Cardiac septum (tissue), 1 donor: Measurements from ENCODE around the gene MARF1. TPM values are rescaled to one million over a fixed set of nuclear protein-coding genes. Genes with fewer than 3 reads are reported as not detected.
"Not testable (repeated sequence)": the region's sequence is repeated elsewhere in the genome, so short reads cannot be mapped to it uniquely, and the experiment has no call there.

Source experiments
- DNase-seq: peaks from one replicate; pipeline ENCODE4 v3.0.0-alpha.2; 2020; ENCODE audit warnings: low spot score
- intact Hi-C: fragments of 100-400 bp; cut with DNase I; formaldehyde crosslinking; loops from one replicate; pipeline ENCODE4 v1.14.0; 2022
- total RNA-seq: library from RNA; stranded (reverse); fragmentation: NEBNext Ultra II Directional; extraction: Animal tissue kit (Norgen Biotek cat#: 25700); gene quantifications from one replicate; pipeline ENCODE4 v1.2.1, GENCODE V29; 2021
- donor health status: DM: no; HTN: no; CAD: no.

Gene MARF1
- total RNA-seq, 1 donor from 2014 or later, result 39.7 TPM

DNA sequence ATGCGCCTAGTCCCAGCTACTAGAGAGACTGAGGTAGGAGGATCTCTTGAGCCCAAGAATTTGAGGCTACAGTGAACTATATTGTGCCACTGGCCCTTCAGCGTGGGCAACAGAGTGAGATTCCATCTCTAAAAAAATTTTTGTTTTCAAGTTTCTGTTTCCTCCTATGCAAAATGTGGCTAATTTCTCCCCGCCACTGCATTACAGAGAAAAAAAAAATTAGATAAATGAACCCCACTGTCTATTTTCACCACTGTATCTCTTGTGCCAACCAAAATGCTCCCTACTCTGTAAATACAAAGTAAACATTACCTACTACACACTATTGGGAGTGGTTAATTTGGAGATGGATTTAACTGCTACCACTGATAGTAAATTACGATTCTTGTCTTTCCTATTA lies 2.0 kb downstream of the MARF1 start:
- no peak for DNase-seq
- intact Hi-C loops, result no loop called here

DNA sequence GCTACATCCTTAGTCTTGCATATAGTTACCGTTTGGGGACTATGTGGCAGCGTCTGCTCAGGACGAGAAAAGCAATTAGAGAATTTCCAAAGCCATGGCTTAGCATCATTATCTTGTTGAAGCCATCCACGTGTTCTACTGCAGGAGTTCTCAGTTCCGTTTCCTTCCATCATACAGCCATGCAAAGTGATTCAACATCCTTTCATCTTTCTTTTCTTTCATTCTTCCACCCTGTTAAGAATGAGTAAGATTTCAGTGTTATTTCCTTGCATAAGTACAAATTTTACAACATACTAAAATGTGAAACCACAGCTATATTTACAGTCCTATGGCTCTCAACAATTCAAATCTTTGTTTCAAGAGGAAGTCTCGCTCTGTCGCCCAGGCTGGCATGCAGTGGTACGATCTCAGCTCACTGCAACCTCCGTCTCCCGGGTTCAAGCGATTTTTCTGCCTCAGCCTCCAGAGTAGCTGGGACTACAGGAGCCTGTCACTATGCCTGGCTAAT lies 3.8 kb downstream of the MARF1 start:
- DNase-seq, result no peak
- intact Hi-C loops, result no loop called here

DNA sequence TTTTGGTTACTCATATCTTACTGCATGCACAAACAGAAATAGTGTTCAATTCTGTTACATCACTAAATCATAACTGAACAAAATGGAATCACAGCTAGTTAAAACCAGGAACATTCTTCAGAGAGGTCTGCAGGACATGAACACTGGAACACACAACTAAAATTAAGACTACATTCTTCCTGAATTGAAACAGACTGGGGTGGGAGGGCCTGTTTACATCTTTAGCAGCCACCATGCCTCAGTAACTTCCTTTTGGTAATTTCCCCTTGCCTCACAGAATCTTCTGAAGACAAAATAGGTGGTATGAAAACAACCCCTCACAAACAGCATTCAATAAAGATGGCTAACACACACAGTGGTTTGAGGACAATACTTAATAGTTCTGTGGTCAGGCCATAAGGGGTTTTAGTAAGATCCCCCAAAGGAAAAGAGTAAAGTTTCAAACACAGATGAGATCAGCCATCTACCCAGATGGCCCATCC lies 6.5 kb downstream of the MARF1 start:
- intact Hi-C loops, result no loop called here
- DNase-seq, result no peak

DNA sequence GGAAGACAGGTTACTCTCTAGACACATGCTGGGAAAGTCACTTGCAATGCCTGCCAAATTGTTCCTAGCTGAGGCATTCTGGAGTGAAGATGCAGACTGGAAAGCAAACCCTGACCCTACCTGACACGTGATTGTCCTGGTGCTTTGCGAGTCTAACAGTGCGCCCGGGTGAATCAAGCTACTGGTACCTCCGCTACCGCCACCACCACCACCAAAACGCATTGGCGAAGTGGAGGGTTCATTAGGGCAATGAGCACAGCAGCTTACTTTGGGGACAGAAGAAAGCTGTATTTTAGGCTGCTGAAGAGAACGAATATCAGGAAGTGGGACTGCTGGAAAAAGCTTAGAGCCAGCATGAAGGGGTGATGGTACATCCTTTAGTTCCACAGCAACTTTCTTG lies 7.0 kb downstream of the MARF1 start:
- intact Hi-C loops, result no loop called here

DNA sequence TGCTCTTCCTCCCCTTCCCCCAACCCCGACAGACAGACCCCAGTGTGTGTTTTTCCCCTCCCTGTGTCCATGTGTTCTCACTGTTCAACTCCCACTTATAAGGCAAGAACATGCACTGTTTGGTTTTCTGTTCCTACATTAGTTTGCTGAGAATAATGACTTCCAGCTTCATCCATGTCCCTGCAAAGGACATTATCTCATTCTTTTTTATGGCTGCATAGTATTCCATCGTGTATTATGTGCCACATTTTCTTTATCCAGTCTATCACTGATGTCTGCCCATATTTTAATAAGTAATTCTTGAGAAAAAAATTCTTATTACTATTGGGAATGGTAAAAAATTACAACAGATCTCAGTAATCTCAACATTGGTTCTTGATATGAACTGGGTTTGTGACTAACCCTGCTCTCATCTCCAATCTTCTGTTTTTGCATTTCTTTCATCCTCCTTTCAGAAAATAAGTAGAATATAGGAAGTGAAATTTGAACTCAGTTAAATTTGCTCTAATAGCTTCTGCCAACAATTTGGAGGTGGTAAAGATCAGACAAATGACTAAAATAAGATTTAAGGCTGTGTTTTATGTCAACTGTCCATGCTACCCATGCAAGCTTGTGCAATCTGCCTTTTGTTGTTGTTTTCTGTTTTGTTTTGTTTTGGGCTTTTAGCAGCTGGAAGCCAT lies 11.1 kb downstream of the MARF1 start:
- intact Hi-C loops, result no loop called here
- DNase-seq, result no peak

More for the DNA sequence above, 7.0 kb downstream of the MARF1 start:
- no peak for DNase-seq

DNA sequence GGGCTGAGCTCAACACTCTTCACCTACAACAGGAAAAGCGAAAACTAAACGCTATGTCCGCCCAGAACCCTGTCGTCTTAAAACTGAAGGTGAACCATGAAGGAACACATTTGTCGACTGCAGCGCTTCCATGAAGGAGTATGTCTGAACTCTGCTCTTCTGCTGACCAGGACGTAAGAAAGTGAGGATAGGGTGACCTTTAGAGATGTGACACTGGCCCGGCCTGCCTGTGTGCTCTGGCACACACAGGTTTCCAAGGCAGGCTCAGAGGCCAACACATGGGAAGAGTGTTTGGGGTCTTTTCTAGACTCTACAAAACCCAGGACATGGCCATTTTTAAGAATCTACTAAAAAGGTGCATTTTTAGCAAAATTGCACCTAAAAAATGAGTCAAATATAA lies 21.1 kb downstream of the MARF1 start:
- no peak for DNase-seq
- intact Hi-C loops, result no loop called here

DNA sequence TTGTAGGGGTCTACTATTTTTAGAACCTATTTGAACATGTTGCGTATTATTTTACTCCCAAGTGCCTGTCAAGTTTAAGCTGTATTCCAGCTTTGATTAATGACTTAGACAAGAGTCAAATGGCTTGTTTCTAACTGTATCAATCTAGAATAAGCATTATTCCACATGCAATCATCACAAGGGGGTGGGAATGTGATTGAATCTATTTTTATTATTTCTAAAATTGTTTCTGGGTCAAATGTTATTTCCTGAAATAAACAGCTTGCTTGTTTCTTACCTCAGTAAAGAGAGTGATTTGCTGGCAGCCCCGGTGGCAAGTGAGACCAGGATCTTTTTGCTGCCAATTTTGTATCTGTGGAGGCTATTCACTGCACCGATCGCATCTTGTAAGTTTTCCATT lies 21.5 kb downstream of the MARF1 start:
- intact Hi-C loops, result no loop called here
- no peak for DNase-seq

DNA sequence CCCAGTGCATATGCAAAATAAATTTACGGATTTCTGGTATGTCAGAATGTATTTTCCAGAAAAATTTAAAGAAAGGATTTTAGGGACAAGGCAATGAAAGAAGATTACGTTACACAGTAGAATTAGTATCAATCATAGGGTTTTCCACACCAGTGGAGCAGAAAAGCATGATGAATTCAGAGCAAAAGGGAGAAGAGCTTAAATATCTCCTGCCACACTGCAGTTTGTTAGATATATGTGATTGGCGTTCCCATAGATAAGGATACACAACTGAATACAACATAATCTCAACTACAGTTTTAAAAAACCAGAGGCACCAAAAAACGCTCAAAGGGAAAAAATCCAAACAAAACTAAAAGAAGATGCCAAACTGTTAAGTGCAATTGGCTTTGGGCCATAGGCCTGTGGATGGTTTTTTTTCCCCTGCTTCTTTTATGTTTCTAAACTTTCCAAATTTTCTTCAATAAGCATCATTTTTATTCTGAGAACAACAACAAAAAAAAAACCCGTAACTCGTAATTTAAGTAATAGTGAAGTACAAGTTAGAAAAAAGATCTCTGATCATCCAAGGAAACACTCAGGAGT lies 22.3 kb downstream of the MARF1 start:
- intact Hi-C loops, result no loop called here
- DNase-seq, result no peak

DNA sequence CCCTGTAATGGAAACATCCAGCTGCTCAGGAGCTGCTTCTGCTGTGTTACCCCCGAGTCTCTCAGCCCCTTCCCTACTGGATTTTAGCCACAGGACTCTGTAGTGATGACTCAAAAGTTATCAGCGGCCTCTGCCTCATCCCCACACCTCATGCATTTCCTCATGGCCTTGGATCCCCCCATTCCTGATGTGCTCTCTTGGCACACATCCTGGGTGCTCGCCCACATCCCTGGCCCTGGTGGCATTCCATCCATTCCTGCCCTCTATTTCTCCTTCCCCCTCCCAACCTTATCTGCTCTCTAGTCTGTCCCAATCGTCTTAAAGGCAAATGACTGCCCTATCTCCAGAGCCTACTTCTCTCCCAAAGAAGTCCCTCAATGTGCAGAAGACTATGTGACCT lies 24.6 kb downstream of the MARF1 start:
- no peak for DNase-seq
- intact Hi-C loops, result no loop called here

DNA sequence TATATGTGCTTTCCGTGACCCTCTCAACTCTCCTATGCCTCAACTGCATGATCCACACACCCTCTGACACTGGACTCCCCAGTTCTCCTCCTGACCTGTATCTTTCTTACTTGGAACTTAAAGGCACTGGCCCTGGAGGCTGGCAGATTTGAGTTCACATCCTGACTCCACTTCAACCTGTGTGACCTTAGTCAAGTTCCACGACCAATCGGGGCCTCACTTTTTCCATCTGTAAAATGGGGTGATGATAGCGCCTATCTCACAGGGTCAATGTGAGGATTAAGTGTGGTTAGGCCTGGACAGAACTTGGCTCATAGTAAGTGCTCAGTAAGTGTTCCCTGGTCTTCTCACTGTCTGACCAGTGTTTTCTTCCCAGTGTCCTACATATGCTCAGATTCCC lies 25.1 kb downstream of the MARF1 start:
- DNase-seq, result no peak
- intact Hi-C loops, result no loop called here

DNA sequence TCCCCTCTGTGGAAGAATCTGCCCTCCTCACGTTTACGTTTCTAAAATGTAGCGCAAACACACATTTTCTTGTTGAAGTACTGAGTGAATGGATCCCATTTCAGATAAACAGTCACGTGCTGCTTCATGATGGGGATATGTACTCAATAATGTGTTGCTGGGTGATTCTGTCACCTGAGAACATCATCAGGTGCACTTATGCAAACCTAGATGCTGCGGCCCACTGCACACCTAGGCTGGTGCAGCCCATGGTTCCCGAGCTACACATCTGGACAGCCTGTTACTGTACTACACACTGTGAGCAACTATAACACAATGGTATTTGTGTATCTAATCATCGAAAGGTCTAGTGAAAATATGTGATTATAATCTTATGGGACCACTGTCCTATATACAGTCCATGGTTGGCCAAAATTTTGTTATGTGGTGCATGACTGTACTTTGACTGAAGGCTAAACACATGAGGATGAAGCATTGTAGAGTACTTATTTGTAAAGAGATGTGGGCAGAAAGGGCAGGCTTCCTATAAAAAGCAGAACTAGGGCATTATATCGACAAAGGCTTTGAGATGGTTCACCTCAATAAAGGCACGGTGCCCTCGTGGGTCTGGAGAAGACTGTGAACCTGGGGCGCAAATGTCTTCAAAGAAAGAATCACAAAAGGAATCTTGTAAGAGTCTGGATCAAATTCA lies 26.3 kb downstream of the MARF1 start:
- DNase-seq, result no peak
- intact Hi-C loops, result no loop called here

DNA sequence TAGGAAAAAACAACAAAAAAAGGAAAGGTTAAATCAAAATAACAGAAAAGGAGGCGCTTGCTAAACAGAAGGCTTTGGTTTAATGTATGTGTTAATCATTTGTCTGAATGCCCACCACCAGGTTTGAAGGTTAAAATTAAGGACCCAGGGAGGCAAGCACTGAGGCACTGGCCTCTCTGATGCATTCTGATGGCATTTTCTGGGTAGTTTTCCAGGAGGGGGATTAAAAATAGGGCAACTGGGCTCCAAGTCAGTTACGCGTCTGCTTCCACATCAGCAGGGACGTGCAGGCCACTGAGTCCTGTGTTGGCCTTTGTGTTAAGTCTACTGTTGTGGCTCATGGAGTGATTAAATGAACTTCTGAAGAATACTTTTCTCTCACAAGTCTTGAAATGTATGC lies 26.9 kb downstream of the MARF1 start:
- intact Hi-C loops, result no loop called here
- DNase-seq, result no peak

DNA sequence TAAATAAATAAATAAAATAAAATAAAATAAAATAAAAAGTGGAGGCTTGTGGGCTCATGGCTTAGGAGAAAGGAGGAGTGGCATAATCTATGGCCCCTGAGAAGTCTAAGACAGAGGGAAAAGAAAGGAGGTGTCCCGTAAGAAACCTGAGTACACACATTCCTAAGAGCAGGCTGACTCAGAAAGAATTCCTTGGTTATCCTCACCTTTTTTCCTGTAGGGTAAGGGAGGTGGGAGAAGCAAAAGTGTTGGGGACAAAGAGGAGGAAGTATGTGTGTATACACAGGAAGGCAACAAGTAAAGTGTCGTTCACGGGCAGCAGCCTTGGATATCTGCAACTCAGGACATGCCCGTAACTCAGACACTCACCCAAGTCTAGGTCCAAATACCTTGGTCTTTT lies 29.3 kb downstream of the MARF1 start:
- DNase-seq, result no peak
- intact Hi-C loops, result no loop called here

DNA sequence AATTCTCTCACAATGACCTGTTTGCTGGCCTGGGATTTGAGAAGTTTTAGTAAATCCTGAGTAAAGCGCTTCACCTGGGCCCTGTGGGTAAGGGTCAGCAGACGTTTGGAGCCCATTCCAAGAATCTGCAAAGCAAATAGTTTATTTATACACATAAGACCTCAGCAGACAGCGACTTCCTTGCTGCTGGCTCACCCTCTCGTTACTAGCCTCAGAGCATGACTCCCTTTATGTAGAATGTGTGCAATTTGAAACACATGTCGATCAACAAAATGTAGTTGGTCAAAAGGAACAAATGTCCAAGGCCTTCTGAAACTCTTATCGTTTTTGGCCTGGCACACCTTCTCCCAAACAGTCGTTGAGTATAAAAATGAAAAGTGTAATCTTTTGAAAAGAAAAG lies 31.3 kb downstream of the MARF1 start:
- intact Hi-C loops, result no loop called here
- DNase-seq, result no peak

DNA sequence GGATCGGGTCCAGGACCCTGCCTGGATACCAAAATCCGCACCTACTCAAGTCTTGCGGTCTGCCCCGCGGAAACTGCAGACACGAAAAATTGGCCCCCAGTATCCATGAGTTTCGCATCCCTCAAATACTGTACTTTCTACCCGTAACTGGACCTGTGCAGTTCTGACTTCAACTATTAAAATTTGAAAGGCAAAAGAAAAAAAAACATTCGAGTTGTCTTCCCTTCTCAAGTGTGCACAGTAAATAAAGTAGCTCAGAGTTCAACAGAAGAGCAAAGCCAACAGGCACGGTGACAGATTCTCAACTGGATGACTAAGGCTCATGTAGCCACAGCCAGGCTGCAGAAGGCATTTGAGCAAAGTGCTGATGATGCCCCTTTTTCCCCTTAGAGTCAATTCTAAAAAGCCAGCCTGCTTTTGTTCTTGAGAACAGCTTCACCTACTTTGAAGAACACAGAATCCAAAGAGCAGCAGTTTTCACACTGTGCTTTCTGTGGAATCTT lies 32.5 kb downstream of the MARF1 start:
- intact Hi-C loops, result no loop called here
- no peak for DNase-seq

DNA sequence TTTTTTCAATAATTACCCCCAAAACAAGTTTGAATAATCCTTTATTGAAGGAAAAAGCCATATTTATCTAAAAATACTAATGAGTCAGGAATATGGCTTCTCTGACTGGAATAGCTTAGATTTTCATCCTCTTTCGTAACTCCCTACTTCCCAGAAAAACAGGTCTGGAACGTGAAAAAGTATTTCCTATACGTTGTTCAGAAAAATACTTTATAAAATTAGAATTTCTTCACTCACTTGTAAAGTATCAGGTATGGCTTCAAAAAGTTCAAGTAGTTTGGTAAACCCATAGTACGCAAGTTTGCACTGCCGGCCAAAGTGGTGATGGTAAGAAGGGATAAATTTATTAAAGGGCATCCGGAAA lies 33.7 kb downstream of the MARF1 start:
- no peak for DNase-seq
- intact Hi-C loops, result no loop called here

DNA sequence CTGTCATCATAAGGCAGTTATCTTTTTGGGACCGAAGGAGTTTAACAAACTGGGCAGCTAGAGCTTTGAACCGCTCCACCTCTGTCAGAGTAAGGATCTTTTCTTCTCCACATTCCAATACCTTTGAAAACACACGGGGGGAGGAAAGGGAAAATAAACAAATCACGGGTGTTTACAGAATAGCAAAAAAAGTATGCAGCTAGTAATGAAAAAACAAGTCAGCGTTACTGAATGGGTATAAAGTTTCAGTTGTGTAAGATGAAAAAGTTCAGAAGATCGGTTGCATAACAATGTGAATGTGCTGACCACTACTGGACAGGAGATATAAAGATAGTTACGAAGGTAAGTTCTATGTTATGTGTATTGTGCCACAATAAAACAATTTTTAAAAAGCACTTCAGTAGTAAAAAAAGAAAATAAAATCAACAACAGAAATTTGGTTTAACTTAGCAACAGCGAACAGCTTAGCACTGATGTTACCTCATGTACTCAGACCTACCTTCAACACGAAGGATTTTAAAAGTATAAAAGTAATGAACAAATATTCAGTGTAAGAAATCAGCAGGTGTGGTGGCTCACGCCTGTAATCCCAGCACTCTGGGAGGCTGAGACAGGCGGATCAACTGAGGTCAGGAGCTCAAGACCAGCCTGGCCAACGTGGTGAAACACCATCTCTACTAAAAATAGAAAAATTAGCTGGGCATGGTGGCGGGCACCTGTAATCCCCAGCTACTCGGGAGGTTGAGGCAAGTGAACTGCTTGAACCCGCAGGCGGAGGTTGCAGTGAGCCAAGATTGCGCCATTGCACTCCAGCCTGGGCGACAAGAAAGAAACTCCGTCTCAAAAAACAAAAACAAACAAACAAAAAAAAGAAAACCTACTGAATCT lies 34.3 kb downstream of the MARF1 start:
- intact Hi-C loops, result no loop called here
- DNase-seq, result no peak

DNA sequence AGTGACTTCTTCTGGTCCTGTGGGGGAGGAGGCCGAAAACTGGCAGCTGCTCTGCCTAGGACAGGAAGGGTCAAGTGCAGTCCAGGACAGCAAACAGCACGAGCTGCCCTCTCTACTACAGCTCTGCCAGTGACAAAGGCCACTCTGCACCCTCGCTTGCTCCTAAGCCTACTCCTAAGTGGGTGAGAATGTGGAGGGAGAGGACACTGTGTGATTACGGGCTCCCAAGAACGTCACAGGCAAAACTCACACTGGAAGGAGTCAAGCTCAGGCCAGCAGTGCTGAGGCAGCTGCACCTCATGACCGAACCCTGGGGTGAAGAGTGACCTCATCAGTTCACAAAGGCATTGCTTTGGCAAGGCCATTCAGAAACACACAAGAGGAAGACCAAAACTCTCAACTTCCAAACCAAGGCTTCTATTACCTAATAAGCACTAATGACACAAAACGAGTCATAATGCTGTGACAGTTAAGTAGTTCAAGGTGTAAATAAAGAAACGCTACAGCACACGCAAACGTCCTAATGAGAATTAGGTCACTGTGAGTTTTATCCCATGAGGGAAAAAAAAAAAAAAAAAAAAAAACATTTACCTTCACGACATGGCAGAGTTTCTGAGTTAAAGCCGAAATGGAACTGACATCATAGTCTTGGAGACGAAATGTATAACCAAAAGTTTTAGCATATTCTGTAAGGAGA lies 35.1 kb downstream of the MARF1 start:
- DNase-seq, result no peak
- intact Hi-C loops, result no loop called here

DNA sequence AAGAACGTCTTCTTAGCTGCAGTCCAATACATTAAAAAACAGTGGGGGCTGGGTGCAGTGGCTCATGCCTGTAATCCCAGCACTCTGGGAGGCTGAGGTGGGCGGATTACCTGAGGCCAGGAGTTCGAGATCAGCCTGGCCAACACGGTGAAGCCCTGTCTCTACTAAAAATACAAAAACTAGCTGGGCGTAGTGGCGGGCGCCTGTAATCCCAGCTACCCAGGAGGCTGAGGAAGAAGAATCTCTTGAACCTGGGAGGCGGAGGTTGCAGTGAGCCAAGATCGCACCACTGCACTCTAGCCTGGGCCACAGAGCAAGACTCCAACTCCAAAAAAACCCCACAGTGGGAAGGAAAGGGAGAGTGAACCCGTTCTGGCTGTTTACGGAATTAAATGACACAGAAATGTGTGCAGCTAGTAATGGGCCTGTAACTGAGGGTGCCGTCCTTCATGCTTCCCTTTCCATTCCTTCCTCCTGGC lies 35.7 kb downstream of the MARF1 start:
- intact Hi-C loops, DNase-seq: not testable (repeated sequence)
